RWPE2 (cell line): ENCODE data around the gene TPPP2.

Source experiments
- ATAC-seq: fragments of 200-7000 bp; cut with Tn5 transposase; 3 replicates; pipeline ENCODE4 v1.9.1; 2021; ENCODE audit warnings: low read depth
- DNase-seq: peaks from one replicate; pipeline ENCODE4 v3.0.0-alpha.2; 2020; ENCODE audit warnings: low spot score
- H3K27ac ChIP-seq: fragments of 450-650 bp; 2 replicates; pipeline ENCODE4 v1.5.1; 2017; ENCODE audit warnings: mild to moderate bottlenecking; ENCODE audit not compliant: poor library complexity, severe bottlenecking
- H3K27me3 ChIP-seq: fragments of 250-450 bp; sonication (Bioruptor Pico); 2 replicates; pipeline ENCODE4 v1.5.1; 2021; ENCODE audit warnings: mild to moderate bottlenecking, moderate library complexity; ENCODE audit not compliant: insufficient read depth, poor library complexity, severe bottlenecking
- H3K36me3 ChIP-seq: fragments of 250-450 bp; sonication (Bioruptor Pico); 2 replicates; pipeline ENCODE4 v1.5.1; 2020; ENCODE audit warnings: low read depth, mild to moderate bottlenecking, moderate library complexity
- H3K4me1 ChIP-seq: fragments of 250-450 bp; sonication (Bioruptor Pico); 2 replicates; pipeline ENCODE4 v1.5.1; 2021; ENCODE audit warnings: mild to moderate bottlenecking, moderate library complexity; ENCODE audit not compliant: insufficient read depth, poor library complexity, severe bottlenecking
- H3K4me3 ChIP-seq: fragments of 250-450 bp; sonication (Bioruptor Pico); 2 replicates; pipeline ENCODE4 v1.5.1; 2021; ENCODE audit warnings: mild to moderate bottlenecking, moderate library complexity; ENCODE audit not compliant: severe bottlenecking
- H3K9me3 ChIP-seq: fragments of 250-450 bp; sonication (Bioruptor Pico); 2 replicates; pipeline ENCODE4 v1.5.1; 2021; ENCODE audit warnings: mild to moderate bottlenecking, moderate library complexity; ENCODE audit not compliant: severe bottlenecking
- TF ChIP-seq, protein P1 (sequence below): fragments of 450-650 bp; IDR thresholded peaks from one replicate; pipeline ENCODE4 v1.5.1; 2017; ENCODE audit warnings: mild to moderate bottlenecking, moderate library complexity; ENCODE audit not compliant: poor library complexity, severe bottlenecking

The TPPP2 gene

DNA sequence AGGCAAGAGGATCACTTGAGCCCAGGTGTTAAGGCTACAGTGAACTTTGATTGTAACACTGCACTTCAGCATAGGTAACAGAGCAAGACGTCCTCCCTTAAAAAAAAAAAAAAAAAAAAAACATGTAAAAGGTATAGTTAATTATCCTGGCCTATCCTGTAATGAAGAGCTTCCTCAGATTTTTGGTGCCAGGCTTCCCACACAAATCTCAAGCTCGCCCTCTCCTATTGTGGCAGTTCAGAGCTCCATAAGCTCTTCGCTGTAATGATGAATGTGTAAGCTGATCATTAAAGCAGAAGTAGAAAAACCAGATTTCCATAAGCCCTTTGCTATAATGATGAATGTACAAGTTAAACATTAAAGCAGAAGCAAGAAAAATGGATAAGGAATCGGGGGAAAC, 32.9 kb upstream of the TPPP2 start:
- TF ChIP-seq, protein P1, sequence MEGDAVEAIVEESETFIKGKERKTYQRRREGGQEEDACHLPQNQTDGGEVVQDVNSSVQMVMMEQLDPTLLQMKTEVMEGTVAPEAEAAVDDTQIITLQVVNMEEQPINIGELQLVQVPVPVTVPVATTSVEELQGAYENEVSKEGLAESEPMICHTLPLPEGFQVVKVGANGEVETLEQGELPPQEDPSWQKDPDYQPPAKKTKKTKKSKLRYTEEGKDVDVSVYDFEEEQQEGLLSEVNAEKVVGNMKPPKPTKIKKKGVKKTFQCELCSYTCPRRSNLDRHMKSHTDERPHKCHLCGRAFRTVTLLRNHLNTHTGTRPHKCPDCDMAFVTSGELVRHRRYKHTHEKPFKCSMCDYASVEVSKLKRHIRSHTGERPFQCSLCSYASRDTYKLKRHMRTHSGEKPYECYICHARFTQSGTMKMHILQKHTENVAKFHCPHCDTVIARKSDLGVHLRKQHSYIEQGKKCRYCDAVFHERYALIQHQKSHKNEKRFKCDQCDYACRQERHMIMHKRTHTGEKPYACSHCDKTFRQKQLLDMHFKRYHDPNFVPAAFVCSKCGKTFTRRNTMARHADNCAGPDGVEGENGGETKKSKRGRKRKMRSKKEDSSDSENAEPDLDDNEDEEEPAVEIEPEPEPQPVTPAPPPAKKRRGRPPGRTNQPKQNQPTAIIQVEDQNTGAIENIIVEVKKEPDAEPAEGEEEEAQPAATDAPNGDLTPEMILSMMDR: no peak
- Histone ChIP-seq H3K36me3 (peaks cover 48% of the 10 kb centered on the region), H3K4me3 (no peak overlapping the region), H3K4me1 (peaks cover 6% of the 10 kb centered on the region), H3K27ac (no peak overlapping the region), H3K9me3 (no peaks in the 10 kb centered on the region), H3K27me3 (no peaks in the 10 kb centered on the region)
- DNase-seq (no peak), ATAC-seq (no peak)

DNA sequence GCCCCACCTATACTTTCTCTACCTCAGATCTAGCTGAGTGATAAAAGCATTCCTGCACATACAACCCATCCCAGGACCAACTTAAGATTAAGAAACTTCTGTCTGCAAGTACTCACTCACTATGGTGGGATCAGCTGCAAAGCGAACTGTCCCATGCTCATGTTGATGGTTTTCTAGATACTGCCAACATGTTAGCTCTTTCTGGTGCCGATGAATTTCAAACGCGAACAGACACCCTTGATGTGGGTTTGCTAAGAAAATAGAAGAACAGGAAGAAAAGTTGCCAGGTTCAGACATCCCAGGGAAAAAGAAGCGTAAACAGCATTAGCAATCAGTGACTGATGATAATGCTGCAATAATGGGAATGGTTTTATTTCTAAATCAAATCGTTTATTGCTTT, 32.5 kb upstream of the TPPP2 start:
- H3K4me1 ChIP-seq: peaks cover 6% of the 10 kb centered on the region
- H3K36me3 ChIP-seq: peaks cover 43% of the 10 kb centered on the region
- DNase-seq (no peak), ATAC-seq (no peak)
- no peaks in the 10 kb centered on the region for H3K27me3 ChIP-seq
- TF ChIP-seq, protein P1: no peak
- H3K4me3 ChIP-seq: no peak overlapping the region
- H3K27ac ChIP-seq: no peak overlapping the region
- no peaks in the 10 kb centered on the region for H3K9me3 ChIP-seq

DNA sequence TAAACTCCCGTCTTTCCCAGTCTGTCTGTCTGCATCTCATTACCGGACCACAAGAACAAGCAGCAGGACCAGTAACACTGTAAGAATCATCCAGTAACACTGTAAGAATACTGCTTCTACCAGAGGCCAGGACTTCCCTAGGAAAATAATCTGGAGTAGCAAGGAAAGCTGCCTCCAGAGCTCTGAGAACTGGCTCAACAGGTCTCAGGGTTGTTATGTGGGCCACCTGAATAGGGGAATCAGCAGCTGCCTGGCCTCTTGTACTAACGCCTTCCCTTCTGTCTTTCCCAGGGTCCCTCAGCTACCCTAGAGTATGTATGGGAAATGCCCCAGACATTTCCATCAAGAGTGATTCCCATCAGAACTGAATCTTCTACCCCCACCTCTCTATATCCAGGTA, 31.9 kb upstream of the TPPP2 start:
- Histone ChIP-seq H3K27ac (peak overlapping the region; percentile 11), H3K4me1 (peaks cover 6% of the 10 kb centered on the region), H3K27me3 (no peaks in the 10 kb centered on the region), H3K36me3 (peaks cover 37% of the 10 kb centered on the region), H3K4me3 (no peak overlapping the region), H3K9me3 (no peaks in the 10 kb centered on the region)
- DNase-seq (no peak), ATAC-seq (peak; percentile 24; the same call in 1 of the 3 replicates)
- TF ChIP-seq, protein P1: no peak

DNA sequence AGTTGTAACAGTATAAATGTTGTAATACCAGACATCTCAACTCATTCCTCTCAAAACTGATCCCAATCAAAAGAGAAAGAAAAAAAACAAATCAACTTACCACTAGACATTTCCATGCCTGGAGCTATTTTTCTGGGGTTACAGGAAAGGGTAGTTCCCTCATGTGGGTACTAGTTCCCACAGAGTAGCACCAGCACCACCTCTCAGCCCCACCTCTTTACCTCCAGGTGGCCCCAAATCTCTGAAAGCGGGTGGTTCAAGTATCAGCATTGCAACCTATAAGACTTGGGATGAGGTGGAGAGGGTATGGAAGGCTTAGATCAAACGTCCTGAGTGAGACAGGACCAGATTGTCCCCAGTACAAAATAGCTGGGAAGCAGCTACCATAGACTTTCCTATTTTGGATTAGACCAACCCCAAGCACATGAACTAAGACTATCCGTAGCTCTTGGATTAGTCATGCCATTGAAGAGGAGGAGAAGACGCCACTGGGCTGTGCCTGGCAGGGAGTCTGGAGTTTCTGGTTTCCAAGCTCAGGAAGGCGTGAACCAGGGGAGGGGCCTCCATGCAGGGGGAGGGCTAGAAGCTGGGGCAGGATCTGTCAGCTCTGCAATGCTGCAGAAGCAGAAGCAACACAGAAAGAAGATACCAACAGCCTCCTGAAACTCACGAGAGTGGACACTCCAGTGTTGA, 31.2 kb upstream of the TPPP2 start, which contains the start of gene SLC39A2:
SLC39A2 (plus strand) TSS at position 620 of the 693 bp plus-strand sequence. CDS start 154 bp downstream, outside the sequence.
- Histone ChIP-seq H3K4me3 (no peak within 1 kb of the TSS), H3K36me3 (peaks cover 31% of the 10 kb centered on the region), H3K27me3 (no peaks in the 10 kb centered on the region), H3K27ac (peak within 1 kb of the TSS; percentile 11), H3K4me1 (peaks cover 6% of the 10 kb centered on the region), H3K9me3 (no peaks in the 10 kb centered on the region)
- TF ChIP-seq, protein P1: no peak
- ATAC-seq: peak; percentile 84
- no peak for DNase-seq

DNA sequence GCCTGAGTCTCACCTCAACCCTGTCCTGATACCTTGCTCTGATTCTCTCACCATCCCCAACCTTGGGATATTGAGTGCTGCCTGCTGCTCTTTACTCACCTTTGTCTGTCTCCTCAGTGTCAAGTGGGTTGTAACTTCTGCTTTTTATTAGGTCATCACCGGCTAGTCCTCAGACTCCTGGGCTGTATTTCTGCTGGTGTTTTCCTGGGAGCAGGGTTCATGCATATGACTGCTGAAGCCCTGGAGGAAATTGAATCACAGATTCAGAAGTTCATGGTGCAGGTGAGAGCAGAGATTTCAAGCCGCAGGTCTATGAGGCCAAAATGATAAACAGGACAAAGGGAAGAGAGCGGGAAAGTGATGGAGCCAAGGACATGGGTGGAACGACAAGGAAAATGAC, 30.4 kb upstream of the TPPP2 start:
- H3K27me3 ChIP-seq: no peaks in the 10 kb centered on the region
- no peak overlapping the region for H3K27ac ChIP-seq
- H3K36me3 ChIP-seq: peaks cover 23% of the 10 kb centered on the region
- H3K4me1 ChIP-seq: peaks cover 6% of the 10 kb centered on the region
- no peak overlapping the region for H3K4me3 ChIP-seq
- DNase-seq (no peak), ATAC-seq (no peak)
- TF ChIP-seq, protein P1: no peak
- H3K9me3 ChIP-seq: no peaks in the 10 kb centered on the region
